NK-92 treated with Interleukin-12 subunit alpha and Interleukin-12 subunit beta, amount 100 ng/mL, for 24 hours (cell line): ENCODE measurements around the gene OR5L1.

ENCODE experiments used
- DNase-seq: peaks from one replicate; lab custom pipeline; 2025; lab: John Stamatoyannopoulos, UW

OR5L1 gene

DNA sequence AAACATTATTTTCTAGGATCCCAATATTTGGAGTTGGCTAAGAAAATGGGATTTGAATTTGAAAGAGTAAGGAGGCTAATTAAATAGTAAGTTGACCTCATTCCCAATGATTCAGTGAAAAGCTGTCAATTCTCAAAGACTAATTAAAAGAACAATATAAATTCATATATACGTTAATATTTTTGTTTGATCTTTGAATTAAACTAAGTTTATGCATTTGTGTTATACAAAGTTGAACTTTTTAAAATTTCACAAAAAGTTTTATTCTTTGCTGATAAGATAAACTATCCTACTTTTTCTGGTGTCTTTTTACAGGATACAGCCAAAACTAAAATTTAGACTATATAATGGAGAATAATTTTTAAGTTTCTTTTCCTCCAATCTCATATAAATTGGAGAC is at the start of gene OR5L1:
Gene OR5L1, plus strand, starts transcription at position 301 of the 400 bp plus-strand sequence. CDS start 100 bp downstream, outside the sequence.
- no peak for DNase-seq

DNA sequence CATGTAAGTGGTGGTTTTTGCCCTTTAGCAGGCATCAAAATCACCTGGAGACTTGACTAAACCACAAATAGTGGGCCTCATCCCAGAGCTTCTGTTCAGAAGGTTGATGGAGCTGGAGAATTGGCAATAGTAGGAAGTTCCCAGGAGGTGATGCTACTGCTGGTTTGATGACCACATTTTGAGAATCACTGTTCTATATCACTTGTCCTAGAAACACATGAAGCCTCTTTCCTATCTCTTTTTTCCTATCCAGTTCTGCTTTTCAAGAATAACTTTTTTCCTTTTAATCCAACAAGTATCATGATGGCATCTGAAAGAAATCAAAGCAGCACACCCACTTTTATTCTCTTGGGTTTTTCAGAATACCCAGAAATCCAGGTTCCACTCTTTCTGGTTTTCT is 38.0 kb upstream of the OR5L1 start, which contains the start of gene OR5D13:
Gene OR5D13, plus strand, starts transcription at position 301 of the 400 bp plus-strand sequence. Its CDS starts 0 bp downstream, at position 301.
- no peak for DNase-seq

GRCh38 chr11:55791606-55792005 is 19.6 kb upstream of the OR5L1 start:
- DNase-seq = no peak

- no peak for DNase-seq
Measured at GRCh38 chr11:55793321-55793720, 17.8 kb upstream of the OR5L1 start.

DNA sequence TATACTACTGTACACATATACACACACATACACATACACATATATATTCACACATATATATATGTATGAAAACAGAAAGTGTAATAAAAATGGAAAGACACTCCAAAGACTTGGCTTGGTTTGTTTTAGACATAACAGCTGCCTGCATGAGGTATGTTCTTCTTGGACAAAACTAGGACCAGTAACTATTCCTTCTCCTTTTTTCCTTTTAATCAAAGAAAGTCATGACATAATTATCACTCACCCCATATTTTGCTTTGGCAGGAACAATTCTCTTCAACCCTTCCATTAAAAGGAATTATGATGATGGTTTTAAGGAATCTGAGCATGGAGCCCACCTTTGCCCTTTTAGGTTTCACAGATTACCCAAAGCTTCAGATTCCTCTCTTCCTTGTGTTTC is 15.9 kb upstream of the OR5L1 start, which contains the start of gene OR5D14:
Gene OR5D14, plus strand, starts transcription at position 301 of the 400 bp plus-strand sequence. Its CDS starts 0 bp downstream, at position 301.
- DNase-seq = no peak

DNA sequence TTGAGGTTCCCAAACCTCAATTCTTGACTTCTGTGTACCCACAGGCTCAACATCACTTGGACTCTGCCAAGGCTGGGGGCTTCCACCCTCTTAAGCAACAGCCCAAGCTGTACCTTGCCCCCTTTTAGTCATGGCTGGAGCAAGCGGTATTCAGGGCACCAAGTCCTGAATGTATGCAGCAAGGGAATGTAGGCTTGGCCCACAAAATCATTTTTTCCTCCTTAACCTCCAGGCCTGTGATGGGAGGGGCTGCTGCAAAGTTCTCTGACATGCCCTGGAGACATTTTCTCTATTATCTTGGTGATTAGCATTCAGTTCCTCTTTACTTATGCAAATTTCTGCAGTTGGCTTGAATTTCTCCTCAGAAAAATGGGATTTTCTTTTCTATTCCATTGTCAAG is 4.9 kb upstream of the OR5L1 start:
- DNase-seq = no peak

GRCh38 chr11:55819330-55819729 is 8.2 kb downstream of the OR5L1 start, which contains the start of gene OR5D18:
OR5D18 (plus strand) TSS chr11:55819630; CDS start chr11:55819630, 0 bp downstream.
- DNase-seq = no peak

DNA sequence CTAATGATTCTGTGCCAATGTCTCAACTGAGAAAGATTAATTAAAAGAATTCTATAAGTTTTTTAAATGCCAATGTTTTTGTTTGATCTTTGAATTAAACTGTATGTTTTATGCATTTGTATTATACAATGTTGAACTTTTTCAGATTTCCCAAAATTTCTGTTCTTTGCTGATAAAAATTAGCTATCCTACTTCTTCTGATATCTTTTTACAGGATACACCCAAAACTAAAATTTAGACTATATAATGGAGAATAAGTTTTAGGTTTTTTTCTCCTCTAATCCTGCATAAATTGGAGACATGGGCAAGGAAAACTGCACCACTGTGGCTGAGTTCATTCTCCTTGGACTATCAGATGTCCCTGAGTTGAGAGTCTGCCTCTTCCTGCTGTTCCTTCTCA is 15.8 kb downstream of the OR5L1 start, which contains the start of gene OR5L2:
Gene OR5L2, plus strand, starts transcription at position 301 of the 400 bp plus-strand sequence. Its CDS starts 0 bp downstream, at position 301.
- no peak for DNase-seq

DNA sequence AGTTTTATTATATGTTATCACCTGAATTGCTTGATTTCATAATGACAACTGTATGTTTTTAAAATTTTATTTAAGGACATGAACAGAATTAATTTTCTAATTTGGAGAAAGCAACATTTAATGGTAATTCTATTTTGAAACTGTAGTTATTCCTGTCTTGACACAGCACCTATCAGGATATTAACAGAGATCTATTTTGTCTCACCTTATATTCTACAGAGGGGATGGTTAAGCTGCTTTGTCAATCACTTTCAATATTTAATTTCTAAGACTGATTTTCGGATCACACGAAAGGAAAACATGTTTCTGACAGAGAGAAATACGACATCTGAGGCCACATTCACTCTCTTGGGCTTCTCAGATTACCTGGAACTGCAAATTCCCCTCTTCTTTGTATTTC is 27.3 kb downstream of the OR5L1 start, which contains the start of gene OR5D16:
Gene OR5D16, plus strand, starts transcription at position 301 of the 400 bp plus-strand sequence. Its CDS starts 0 bp downstream, at position 301.
- no peak for DNase-seq

GRCh38 chr11:55847453-55847852 is 36.3 kb downstream of the OR5L1 start:
- no peak for DNase-seq

GRCh38 chr11:55849037-55849436 is 37.9 kb downstream of the OR5L1 start:
- no peak for DNase-seq

- no peak for DNase-seq
Measured at GRCh38 chr11:55852141-55852540, 41.0 kb downstream of the OR5L1 start.

GRCh38 chr11:55854704-55855103 is 43.5 kb downstream of the OR5L1 start:
- no peak for DNase-seq
